Epithelial cell of proximal tubule (primary cell): Measurements from ENCODE around the gene OSBPL9. TPM values are rescaled to one million over a fixed set of nuclear protein-coding genes. Genes with fewer than 3 reads are reported as not detected.

Experiments used
- DNase-seq: peaks from one replicate; pipeline ENCODE4 v3.0.0-alpha.2; 2011; ENCODE audit warnings: low read depth
- H3K4me3 ChIP-seq: 2 replicates; pipeline ENCODE4 v1.5.1; 2011; ENCODE audit warnings: low read depth, mild to moderate bottlenecking, low read length
- total RNA-seq: library from RNA; depleted of rRNA; stranded (reverse); fragments of >200 nt; gene quantifications from 2 replicates; pipeline ENCODE4 v1.2.3, GENCODE V29; 2015
- TF ChIP-seq, protein P1 (sequence below): conservative IDR thresholded peaks from 2 replicates; pipeline ENCODE4 v1.5.1; 2012; ENCODE audit warnings: low read depth, mild to moderate bottlenecking, low read length

OSBPL9 gene
- total RNA-seq, 1 donor from 2014 or later = 69.7 TPM

DNA sequence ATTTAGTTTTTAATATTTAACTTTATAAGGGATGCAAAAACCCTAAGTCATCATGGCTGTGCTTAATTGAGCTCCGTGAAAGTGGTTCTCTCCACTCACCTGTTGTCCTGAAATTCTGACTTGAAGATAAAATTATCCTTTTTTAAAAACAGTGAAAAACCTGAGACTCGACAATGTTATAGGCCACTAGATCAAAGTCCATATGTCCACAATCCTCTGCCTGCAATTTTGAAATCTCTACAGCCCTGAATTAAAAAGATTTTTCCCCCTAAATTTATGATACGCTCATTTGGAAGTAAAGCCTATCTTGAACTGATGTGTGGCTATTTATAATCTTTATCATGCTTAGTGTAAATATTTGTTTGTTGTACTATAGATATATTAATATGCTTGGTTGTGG lies 18.7 kb downstream of the OSBPL9 start:
- no peak for DNase-seq
- H3K4me3 ChIP-seq = no peak overlapping the region
- TF ChIP-seq, protein P1, sequence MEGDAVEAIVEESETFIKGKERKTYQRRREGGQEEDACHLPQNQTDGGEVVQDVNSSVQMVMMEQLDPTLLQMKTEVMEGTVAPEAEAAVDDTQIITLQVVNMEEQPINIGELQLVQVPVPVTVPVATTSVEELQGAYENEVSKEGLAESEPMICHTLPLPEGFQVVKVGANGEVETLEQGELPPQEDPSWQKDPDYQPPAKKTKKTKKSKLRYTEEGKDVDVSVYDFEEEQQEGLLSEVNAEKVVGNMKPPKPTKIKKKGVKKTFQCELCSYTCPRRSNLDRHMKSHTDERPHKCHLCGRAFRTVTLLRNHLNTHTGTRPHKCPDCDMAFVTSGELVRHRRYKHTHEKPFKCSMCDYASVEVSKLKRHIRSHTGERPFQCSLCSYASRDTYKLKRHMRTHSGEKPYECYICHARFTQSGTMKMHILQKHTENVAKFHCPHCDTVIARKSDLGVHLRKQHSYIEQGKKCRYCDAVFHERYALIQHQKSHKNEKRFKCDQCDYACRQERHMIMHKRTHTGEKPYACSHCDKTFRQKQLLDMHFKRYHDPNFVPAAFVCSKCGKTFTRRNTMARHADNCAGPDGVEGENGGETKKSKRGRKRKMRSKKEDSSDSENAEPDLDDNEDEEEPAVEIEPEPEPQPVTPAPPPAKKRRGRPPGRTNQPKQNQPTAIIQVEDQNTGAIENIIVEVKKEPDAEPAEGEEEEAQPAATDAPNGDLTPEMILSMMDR = no peak

DNA sequence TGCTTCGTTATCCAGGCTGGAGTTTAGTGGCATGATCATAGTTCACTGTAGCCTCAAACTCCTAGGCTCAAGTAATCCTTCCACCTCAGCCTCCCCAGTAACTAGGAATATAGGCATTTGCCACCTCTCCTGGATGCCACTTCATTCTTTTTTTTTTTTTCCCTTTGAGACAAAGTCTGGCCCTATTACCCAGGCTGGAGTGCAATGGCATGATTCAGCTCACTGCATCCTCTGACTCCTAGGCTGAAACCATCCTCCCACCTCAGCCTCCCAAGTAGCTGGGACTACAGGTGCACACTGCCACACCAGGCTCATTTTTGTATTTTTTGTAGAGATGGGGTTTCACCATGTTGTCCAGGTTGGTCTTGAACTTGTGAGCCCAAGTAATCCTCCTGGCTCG lies 19.3 kb downstream of the OSBPL9 start:
- DNase-seq = no peak
- TF ChIP-seq, protein P1 = no peak
- no peak overlapping the region for H3K4me3 ChIP-seq

DNA sequence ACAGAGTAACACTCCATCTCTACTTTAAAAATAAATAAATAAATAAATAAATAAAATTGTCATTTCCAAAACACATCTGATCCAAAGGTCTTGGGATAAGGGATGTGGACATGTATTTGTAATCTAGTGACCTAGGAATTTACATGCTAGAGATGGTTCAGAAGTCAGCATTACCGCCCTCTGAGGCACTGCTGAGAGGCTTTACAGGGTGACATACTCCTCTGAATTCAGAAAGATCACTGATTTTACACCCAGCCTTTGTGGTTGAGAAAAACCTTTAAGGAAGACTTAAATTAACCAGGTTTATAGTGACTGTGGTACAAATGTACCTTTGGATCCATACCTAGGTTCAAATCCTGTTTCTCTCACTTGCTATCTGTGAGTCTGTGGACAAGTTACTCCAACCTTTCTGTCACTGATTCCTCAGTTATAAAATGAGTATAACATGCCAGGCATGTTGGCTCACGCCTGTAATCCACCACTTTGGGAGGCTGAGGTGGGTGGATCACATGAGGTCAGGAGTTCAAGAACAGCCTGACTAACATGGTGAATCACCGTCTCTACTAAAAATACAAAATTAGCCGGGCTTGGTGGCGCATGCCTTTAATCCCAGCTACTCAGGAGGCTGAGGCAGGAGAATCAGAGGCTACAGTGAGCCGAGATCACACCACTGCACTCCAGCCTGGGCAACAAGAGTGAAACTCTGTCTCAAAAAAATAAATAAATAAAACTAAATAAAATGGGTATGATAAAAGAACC lies 20.1 kb downstream of the OSBPL9 start:
- TF ChIP-seq, protein P1 = no peak
- no peak overlapping the region for H3K4me3 ChIP-seq
- peak; percentile 73 for DNase-seq

DNA sequence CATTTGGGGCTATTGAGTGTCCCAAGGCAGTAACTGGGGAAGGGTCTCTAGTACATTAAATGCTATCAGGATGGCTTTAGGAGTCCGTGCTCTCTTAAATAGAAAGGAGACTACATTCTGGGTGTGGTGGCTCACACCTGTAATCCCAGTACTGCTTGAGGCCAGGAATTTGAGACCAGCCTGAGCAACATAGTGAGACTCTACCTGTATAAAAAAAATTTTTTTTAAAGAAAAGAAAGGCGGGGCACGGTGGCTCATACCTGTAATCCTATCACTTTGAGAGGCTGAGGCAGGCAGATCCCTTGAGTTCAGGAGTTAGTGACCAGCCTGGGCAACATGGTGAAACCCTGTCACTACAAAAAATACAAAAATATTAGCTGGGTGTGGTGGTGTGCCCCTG lies 21.5 kb downstream of the OSBPL9 start:
- TF ChIP-seq, protein P1 = no peak
- no peak for DNase-seq
- no peak overlapping the region for H3K4me3 ChIP-seq

DNA sequence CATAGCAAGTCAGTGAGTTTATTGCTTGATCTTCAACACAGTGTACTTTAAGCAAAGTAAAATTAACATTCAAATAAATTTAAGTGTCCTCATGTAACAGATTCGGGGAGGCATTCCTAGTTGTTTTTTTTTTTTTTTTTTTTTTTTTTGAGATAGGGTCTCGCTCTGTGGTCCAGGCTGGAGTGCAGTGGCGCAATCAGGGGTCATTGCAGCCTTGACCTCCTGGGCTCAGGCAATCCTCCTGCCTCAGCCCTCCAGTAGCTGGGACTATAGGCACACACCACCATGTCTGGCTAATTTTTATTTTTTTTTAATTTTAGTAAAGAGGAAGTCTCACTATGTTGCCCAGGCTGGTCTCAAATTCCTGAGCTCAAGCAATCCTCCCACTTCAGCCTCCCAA lies 22.8 kb downstream of the OSBPL9 start:
- H3K4me3 ChIP-seq = no peak overlapping the region
- TF ChIP-seq, protein P1 = no peak
- DNase-seq = no peak

DNA sequence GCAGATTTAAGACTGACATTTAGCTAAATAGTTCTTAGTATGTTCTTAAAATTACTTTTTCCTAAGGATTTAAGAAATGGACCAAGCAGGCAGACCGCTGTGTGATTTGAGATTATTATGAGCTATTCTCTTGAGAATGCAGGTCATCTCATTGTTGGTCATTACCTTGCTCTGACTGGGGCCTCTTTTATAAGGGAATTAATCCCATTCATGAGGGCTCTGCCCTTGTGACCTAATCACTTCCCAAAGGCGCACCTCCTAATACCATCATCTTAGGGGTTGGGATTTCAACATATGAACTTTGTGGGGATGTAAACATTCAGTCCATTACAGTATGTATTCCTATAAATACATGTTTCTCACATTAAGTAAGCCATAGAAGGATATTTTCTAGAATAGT lies 24.2 kb downstream of the OSBPL9 start:
- TF ChIP-seq, protein P1 = no peak
- no peak overlapping the region for H3K4me3 ChIP-seq
- DNase-seq = no peak

DNA sequence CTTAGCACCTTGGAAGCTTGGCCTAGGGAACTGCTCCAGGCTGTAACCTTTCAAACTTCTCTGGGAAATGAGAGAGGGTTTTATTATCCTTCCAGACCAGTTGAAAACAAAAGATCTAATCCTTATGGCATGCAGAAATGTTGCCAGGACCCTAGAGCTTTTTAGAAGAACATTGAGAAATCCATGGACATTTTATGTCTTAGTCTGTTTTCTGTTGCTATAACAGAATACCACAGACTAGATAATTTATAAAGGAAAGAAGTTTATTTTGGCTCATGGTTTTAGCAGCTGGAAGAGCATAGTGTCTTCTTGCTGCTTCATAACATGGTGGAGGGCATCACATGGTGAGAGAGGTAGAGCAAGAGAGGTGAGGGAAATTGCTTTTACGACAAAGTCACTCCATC lies 25.8 kb downstream of the OSBPL9 start:
- TF ChIP-seq, protein P1 = no peak
- DNase-seq = no peak

More for the DNA sequence above, 25.8 kb downstream of the OSBPL9 start:
- H3K4me3 ChIP-seq = no peak overlapping the region
